GM18517 (cell line): ENCODE data around the gene MARVELD3.
"Not testable (repeated sequence)": the region's sequence is repeated elsewhere in the genome, so short reads cannot be mapped to it uniquely, and the experiment has no call there.

ENCODE experiments used
- ATAC-seq: cut with Tn5 transposase; IDR thresholded peaks from one replicate; pipeline ENCODE4 v1.9.1; 2021; ENCODE audit warnings: mild to moderate bottlenecking, moderate library complexity; ENCODE audit not compliant: unreplicated experiment

Gene MARVELD3, protein sequence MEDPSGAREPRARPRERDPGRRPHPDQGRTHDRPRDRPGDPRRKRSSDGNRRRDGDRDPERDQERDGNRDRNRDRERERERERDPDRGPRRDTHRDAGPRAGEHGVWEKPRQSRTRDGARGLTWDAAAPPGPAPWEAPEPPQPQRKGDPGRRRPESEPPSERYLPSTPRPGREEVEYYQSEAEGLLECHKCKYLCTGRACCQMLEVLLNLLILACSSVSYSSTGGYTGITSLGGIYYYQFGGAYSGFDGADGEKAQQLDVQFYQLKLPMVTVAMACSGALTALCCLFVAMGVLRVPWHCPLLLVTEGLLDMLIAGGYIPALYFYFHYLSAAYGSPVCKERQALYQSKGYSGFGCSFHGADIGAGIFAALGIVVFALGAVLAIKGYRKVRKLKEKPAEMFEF

DNA sequence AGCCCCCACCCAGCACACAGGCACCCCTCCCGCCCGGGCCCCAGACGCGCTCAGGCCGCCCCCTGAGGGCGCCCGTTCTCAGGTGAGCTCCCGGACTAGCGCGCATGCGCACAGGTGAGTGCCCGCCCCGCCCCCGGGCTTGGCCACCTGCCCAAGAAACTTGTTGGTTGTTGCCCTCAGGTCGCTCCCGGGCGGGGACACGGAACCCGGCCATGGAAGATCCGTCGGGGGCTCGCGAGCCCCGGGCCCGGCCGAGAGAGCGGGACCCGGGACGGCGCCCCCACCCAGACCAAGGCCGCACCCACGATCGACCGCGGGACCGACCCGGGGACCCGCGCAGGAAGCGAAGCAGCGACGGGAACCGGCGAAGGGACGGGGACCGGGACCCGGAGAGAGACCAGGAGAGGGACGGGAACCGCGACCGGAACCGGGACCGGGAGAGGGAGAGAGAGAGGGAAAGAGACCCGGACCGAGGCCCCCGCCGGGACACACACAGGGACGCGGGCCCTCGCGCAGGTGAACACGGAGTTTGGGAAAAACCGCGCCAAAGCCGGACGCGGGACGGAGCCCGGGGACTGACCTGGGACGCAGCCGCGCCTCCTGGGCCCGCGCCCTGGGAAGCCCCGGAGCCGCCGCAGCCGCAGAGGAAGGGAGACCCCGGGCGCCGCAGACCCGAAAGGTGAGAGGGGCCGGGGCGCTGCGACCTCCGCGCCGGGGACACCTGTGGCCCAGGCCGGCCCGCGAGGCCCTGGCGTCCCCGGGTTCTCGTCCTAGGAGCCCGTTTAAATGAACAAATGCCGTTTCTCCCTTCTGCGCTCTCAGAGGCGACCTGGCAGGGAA lies at the start of gene MARVELD3:
Gene MARVELD3, plus strand, starts transcription at position 167 of the 840 bp plus-strand sequence. Its CDS starts 46 bp downstream, at position 213.
- no peak for ATAC-seq

DNA sequence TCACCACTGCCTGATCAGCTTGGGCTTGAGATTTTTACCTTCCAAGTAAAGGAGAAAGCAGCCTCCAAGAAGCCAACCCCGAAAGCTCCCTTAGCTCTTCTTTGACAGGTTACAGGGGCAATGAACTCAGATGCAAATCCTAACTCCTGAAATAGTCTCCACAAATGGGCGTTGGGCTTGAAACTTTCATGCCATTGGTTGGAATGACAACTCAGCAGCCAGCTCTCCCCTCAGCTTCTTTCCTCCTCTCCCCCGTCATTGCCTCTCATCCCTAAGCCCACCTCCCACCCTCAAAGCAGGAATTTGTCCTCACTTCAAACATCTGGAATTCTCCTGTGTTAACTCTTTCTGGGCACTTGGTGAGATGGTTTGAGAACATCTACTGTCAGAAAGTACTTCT lies 49.0 kb upstream of the MARVELD3 start, which contains the start of gene TAT:
Gene TAT, minus strand, starts transcription at position 122 of the 400 bp plus-strand sequence. CDS start 677 bp downstream, outside the sequence.
- no peak for ATAC-seq

DNA sequence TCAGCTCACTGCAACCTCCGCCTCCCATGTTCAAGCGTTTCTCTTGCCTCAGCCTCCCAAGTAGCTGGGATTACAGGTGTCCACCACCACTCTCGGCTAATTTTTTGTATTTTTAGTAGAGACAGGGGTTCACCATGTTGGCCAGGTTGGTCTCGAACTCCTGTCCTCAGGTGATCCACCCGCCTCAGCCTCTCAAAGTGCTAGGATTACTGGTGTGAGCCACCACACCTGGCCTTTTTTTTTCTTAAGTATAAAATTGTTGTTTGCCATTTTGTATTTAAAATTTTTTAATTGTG lies 43.5 kb upstream of the MARVELD3 start:
- ATAC-seq = not testable (repeated sequence)

GRCh38 chr16:71584543-71585317 lies 41.3 kb upstream of the MARVELD3 start:
- no peak for ATAC-seq

- no peak for ATAC-seq
Observed at GRCh38 chr16:71585318-71585703, 40.7 kb upstream of the MARVELD3 start.

DNA sequence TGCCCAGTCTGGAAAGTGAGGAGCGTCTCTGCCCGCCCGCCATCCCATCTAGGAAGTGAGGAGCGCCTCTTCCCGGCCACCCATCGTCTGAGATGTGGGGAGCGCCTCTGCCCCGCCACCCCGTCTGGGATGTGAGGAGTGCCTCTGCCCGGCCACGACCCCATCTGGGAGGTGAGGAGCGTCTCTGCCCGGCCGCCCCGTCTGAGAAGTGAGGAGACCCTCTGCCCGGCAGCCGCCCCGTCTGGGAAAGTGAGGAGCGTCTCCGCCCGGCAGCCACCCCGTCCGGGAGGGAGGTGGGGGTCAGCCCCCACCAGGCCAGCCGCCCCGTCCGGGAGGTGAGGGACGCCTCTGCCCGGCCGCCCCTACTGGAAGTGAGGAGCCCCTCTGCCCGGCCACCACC lies 36.6 kb upstream of the MARVELD3 start:
- not testable (repeated sequence) for ATAC-seq

- ATAC-seq = not testable (repeated sequence)
Observed at GRCh38 chr16:71590071-71590470, 35.9 kb upstream of the MARVELD3 start.

- no peak for ATAC-seq
Observed at GRCh38 chr16:71590584-71590983, 35.4 kb upstream of the MARVELD3 start.

GRCh38 chr16:71591917-71592316 lies 34.1 kb upstream of the MARVELD3 start:
- no peak for ATAC-seq

DNA sequence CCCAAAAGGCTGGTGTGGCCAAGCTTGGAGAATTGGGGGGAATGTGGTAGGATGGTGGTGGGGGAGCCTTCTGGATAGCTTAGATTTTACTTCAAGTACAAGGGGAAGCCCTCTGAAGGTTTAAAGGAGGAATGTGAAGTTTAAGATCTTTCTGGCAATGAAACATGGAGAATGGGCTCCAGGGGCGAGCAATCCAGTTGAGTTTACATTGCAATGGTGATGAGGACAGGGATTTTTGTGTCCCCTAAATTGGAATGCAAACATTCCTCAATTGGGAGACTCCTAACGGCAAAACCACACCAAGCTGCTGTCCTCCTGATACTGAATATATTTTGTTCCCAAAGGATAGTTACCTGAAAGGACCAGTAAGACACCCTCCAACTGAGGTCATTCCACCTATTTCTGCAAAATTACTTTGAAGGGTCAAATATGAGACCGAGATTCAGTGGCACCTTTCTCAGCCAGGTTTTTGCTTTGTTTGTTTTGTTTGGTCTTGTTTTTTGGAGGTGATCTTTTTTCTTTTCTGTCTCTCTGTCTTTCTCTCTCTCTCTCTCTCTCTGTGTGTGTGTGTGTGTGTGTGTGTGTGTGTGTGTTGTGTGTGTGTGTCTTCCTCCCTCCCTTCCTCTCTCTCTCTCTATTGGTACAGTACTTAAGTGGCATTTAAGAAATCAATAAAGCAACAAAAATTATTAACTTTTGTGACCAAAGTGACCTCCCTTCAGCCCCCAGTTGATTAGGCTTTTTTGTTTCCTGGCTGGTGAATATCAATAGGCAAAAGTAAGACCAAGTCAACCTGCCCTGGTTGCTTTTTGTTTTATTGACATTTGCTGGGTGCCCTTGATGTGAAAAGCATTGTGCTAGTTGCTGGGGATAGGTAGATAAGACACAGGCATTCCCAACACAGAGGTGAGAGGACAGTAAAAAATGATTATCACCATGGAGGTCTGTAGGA lies 32.7 kb upstream of the MARVELD3 start:
- no peak for ATAC-seq

DNA sequence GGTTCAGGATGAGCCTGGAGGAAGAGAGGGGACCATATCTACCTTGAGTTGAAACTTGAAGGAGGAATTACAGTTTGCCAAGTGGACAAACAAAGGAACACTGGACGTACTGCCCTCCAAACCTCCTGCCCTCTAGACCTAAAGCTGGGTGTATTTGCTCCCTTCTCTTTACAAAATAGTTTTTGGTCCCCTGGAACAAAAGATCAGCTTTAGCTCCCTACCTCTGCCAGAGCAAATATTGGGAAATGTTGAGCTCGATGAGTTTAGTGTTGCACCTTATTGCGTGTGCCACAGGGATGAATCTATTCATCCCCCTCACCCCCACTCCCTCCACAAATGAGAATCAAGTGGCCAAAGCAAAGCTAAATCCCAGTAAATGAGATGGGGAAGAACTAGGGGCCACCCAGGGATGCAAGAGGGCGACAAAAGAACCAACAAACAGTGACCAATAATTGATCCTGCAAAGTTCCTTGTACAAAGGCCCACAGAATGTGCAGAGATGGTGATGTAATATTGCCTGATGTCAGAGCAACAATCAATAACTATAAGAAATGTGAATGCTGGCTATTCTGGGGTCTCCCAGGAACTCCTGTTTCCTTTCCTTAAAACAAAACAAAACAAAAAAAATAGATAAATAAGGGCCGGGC lies 31.9 kb upstream of the MARVELD3 start:
- ATAC-seq = no peak

- ATAC-seq = not testable (repeated sequence)
Observed at GRCh38 chr16:71595340-71595826, 30.6 kb upstream of the MARVELD3 start.

DNA sequence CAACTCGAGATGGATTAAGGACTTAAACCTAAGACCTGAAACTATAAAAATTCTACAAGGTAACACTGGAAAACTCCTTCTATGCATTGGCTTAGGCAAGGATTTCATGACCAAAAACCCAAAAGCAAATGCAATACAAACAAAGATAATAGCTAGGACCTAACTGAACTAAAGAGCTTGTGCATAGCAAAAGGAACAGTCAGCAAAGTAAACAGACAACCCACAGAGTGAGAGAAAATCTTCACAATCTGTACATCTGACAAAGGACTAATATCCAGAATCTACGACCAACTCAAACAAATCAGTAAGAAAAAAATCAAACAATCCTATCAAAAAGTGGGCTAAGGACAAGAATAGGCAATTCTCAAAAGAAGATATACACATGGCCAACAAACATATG lies 27.6 kb upstream of the MARVELD3 start:
- not testable (repeated sequence) for ATAC-seq

GRCh38 chr16:71600822-71601221 lies 25.2 kb upstream of the MARVELD3 start:
- no peak for ATAC-seq

- ATAC-seq = no peak
Observed at GRCh38 chr16:71609066-71609465, 16.9 kb upstream of the MARVELD3 start.

DNA sequence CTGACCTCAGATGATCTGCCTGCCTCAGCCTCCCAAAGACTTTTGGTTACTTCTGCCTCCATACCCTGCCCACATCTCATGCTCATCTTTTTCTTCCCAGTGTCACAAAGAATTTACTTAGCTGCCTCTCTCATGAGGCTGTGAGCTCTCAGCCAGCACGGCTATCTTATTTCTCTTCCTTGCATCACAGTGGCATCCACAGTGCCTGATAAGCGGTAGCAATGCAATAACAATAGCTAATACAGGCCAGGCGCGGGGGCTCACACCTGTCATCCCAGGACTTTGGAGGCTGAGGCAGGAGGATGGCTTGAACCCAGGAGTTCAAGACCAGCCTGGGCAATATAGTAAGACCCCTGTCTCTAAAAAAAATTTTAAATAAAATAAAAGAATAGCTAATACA lies 15.5 kb upstream of the MARVELD3 start:
- no peak for ATAC-seq

DNA sequence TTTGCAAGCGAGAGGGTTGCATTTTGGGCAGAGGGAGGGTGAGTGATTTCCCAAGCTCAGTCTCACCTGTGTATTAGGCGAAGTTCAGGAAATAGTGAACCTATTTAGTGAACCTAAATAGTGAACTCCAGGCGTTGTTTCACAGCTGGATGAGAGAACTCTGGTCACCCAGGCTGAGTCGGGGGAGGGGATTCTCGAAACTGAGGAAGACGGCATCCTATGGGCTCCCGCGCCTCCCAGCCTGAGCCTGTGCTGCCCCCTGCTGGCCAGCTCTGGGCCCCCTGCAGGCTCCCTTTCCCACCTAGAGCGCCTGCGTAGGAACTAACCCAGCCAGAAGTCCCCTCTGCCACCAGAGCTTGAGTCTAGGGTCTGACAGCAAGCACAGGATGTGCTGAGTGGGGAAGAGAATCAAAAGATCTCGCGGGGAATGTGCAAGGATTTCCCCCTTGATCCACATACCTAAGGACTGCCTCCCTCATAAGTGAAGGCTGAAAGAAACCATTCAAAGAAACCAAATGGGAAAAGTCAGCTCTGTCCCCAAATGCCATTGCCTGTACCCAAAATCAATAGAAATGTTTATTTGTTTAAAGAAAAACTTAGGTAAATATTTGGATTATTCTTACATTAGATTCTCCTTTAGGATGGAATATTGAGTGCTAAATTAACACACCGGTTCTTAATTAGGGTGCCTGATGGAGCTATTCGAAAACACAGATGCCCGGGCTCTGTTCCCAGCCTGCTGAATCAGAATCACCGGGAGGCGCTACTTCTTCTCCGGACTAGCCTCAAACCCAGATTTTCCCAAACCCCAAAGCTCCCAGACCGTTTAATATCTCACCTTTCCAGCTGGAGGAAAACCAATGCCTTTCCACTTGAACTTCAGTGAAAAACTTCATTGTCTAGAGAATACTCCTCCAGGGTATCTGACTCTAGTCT lies 14.8 kb upstream of the MARVELD3 start:
- no peak for ATAC-seq

DNA sequence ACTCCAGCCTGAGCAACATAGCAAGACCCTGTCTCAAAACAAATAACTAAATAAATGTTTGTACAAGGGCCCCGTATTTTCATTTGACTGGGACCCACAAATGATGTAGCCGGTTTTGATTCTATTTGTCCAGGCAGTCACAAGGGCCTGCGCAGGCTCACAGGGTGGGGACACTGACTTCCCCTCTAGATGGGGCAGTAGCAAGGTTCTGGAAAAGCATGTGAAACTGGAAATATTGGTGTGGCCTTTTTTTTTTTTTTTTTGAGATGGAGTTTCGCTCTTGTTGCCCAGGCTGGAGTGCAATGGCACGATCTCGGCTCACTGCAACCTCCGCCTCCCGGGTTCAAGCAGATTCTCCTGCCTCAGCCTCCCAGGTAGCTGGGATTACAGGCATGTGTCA lies 11.0 kb upstream of the MARVELD3 start:
- not testable (repeated sequence) for ATAC-seq
